ENCODE data around the gene TK2. TPM values are rescaled to one million over a fixed set of nuclear protein-coding genes. Genes with fewer than 3 reads are reported as not detected.
"Not testable (repeated sequence)": the region's sequence is repeated elsewhere in the genome, so short reads cannot be mapped to it uniquely, and the experiment has no call there.

The TK2 gene
- total and polyA plus RNA-seq, 7 donors = 9.6 to 32.7 (median 17.6) TPM

- Histone ChIP-seq H3K36me3 (no peaks in the 10 kb centered on the region), H3K4me1 (peaks cover 0 to 10% (median 8%) of the 10 kb centered on the region in 4 donors), H3K27ac (no peak overlapping the region), H3K4me3 (no peak overlapping the region), H3K9me3 (no peaks in the 10 kb centered on the region), H3K27me3 (peaks cover 8 to 22% (median 14%) of the 10 kb centered on the region in 3 donors)
- no peak for DNase-seq
- 98 to 100% methylated on average over 1 of the region's 1 CpG for WGBS, 2 donors
- intact Hi-C loops (cut with DNase I) = no loop called here
- no peak for TF ChIP-seq EP300 (IDR thresholded peaks at IDR 0.05)
Observed at GRCh38 chr16:66574081-66574480, 24.2 kb upstream of the TK2 start.

GRCh38 chr16:66572356-66572755 is 22.4 kb upstream of the TK2 start:
- H3K4me3 ChIP-seq = no peak overlapping the region
- H3K4me1 ChIP-seq = no peaks in the 10 kb centered on the region
- DNase-seq = no peak
- no peaks in the 10 kb centered on the region for H3K36me3 ChIP-seq
- WGBS, 2 donors = 58 to 80% methylated on average over 2 of the region's 2 CpGs
- no peaks in the 10 kb centered on the region for H3K9me3 ChIP-seq
- TF ChIP-seq, protein P1, sequence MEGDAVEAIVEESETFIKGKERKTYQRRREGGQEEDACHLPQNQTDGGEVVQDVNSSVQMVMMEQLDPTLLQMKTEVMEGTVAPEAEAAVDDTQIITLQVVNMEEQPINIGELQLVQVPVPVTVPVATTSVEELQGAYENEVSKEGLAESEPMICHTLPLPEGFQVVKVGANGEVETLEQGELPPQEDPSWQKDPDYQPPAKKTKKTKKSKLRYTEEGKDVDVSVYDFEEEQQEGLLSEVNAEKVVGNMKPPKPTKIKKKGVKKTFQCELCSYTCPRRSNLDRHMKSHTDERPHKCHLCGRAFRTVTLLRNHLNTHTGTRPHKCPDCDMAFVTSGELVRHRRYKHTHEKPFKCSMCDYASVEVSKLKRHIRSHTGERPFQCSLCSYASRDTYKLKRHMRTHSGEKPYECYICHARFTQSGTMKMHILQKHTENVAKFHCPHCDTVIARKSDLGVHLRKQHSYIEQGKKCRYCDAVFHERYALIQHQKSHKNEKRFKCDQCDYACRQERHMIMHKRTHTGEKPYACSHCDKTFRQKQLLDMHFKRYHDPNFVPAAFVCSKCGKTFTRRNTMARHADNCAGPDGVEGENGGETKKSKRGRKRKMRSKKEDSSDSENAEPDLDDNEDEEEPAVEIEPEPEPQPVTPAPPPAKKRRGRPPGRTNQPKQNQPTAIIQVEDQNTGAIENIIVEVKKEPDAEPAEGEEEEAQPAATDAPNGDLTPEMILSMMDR (IDR thresholded peaks at IDR 0.05) = no peak
- TF ChIP-seq POLR2A (IDR thresholded peaks at IDR 0.05) (no peak), EP300 (IDR thresholded peaks at IDR 0.05) (no peak), POLR2AphosphoS5 (IDR thresholded peaks at IDR 0.05) (no peak)
- H3K27me3 ChIP-seq = peaks cover 0 to 5% (median 0%) of the 10 kb centered on the region in 3 donors
- no peak overlapping the region for H3K27ac ChIP-seq
- intact Hi-C loops (cut with DNase I) = no loop called here

- TF ChIP-seq EP300 (IDR thresholded peaks at IDR 0.05) (no peak), POLR2A (IDR thresholded peaks at IDR 0.05) (no peak), POLR2AphosphoS5 (IDR thresholded peaks at IDR 0.05) (no peak)
- TF ChIP-seq, protein P1 (IDR thresholded peaks at IDR 0.05) = no peak
- no peak overlapping the region for H3K27ac ChIP-seq
- H3K4me1 ChIP-seq = no peaks in the 10 kb centered on the region
- intact Hi-C loops (cut with DNase I) = no loop called here
- DNase-seq = no peak
- no peak overlapping the region for H3K4me3 ChIP-seq
- H3K27me3 ChIP-seq = no peaks in the 10 kb centered on the region
- 46 to 77% methylated on average over 3 of the region's 3 CpGs for WGBS, 2 donors
- H3K36me3 ChIP-seq = peaks cover 0 to 20% (median 5%) of the 10 kb centered on the region in 4 donors
- H3K9me3 ChIP-seq = no peaks in the 10 kb centered on the region
Observed at GRCh38 chr16:66569827-66570405, 20.0 kb upstream of the TK2 start.

DNA sequence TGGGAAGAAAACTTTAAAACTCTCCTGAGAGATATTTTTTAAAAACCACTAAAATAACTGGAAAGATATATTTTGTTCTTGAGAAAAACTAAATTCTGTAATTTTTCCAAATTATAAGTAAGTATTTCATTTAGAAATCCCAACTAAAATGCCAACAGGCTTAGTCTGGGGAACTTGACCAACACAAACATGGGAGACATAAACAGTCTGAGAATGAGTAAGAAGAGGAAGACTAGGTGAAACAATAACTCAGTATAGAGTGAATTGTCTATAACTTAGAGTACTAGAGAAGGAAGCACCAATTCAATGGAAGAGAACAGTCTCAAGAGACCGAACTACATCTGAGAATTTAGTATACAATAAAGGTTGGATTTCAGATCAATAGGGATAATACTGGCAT is 19.2 kb upstream of the TK2 start:
- Histone ChIP-seq H3K4me1 (no peaks in the 10 kb centered on the region), H3K9me3 (no peaks in the 10 kb centered on the region), H3K36me3 (peaks cover 0 to 28% (median 5%) of the 10 kb centered on the region in 4 donors), H3K4me3 (no peak overlapping the region), H3K27ac (no peak overlapping the region), H3K27me3 (no peaks in the 10 kb centered on the region)
- WGBS, 2 donors = 96 to 98% methylated on average over 1 of the region's 1 CpG
- no peak for TF ChIP-seq POLR2AphosphoS5 (IDR thresholded peaks at IDR 0.05)
- no peak for TF ChIP-seq POLR2A (IDR thresholded peaks at IDR 0.05)
- TF ChIP-seq EP300 (IDR thresholded peaks at IDR 0.05) = no peak
- TF ChIP-seq, protein P1 (IDR thresholded peaks at IDR 0.05) = no peak
- DNase-seq = no peak
- intact Hi-C loops (cut with DNase I) = no loop called here

DNA sequence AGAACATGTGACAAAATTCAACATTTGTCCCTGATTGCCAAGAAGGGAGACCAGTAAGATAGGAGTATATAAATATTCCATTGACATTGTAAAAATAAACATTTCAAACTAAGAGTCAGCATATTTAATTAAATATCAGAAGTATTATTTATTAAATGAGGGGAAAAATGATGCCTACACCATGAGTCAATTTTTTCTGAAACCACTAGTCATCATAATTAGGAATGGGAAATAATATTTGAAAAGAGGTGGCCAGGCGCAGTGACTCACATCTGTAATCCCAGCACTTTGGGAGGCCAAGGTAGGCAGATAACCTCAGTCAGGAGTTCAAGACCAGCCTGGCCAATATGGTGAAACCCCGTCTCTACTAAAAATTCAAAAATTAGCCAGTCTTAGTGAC is 18.4 kb upstream of the TK2 start:
- H3K36me3 ChIP-seq = peaks cover 0 to 36% (median 5%) of the 10 kb centered on the region in 4 donors
- TF ChIP-seq, protein P1 (IDR thresholded peaks at IDR 0.05) = no peak
- no peak for TF ChIP-seq POLR2AphosphoS5 (IDR thresholded peaks at IDR 0.05)
- no peak for TF ChIP-seq EP300 (IDR thresholded peaks at IDR 0.05)
- no peak for TF ChIP-seq POLR2A (IDR thresholded peaks at IDR 0.05)
- DNase-seq = no peak
- no peaks in the 10 kb centered on the region for H3K9me3 ChIP-seq
- H3K27me3 ChIP-seq = no peaks in the 10 kb centered on the region
- H3K4me3 ChIP-seq = no peak overlapping the region
- H3K4me1 ChIP-seq = no peaks in the 10 kb centered on the region
- WGBS, 2 donors = 95 to 99% methylated on average over 2 of the region's 2 CpGs
- intact Hi-C loops (cut with DNase I) = no loop called here
- H3K27ac ChIP-seq = no peak overlapping the region

DNA sequence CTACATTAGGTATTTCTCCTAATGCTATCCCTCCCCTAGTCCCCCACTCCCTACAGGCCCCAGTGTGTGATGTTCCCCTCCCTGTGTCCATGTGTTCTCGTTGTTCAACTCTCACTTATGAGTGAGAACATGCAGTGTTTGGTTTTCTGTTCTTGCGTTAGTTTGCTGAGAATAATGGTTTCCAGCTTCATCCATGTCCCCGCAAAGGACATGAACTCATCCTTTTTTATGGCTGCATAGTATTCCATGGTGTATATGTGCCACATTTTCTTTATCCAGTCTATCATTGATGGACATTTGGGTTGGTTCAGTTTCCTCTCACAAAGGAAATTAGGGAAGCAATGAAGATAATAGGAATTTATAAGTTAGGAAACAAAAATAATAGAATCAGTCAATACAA is 17.3 kb upstream of the TK2 start:
- H3K36me3 ChIP-seq = peaks cover 0 to 42% (median 5%) of the 10 kb centered on the region in 4 donors
- H3K9me3 ChIP-seq; H3K27ac ChIP-seq; DNase-seq; intact Hi-C loops (cut with DNase I); H3K4me1 ChIP-seq; H3K27me3 ChIP-seq; H3K4me3 ChIP-seq: not testable (repeated sequence)
- 95 to 97% methylated on average over 3 of the region's 3 CpGs for WGBS, 2 donors
